Tibial artery (tissue), 4 donors: ENCODE results near the gene SCFD2.

Source experiments
- DNase-seq, 2 donors: peaks; one replicate each; pipeline ENCODE4 v3.0.0-alpha.2; 2019
- H3K27ac ChIP-seq, 2 donors: fragments of 200-600 bp; sonication (generic) in 1 of 2; 1 replicate in 1 of 2; 2 replicates in 1 of 2; pipeline ENCODE4 v1.5.1; 2018 to 2019; ENCODE audit warnings: mild to moderate bottlenecking in 1 of 2
- H3K27me3 ChIP-seq, 2 donors: fragments of 200-600 bp; sonication (generic) in 1 of 2; one replicate each; pipeline versions ENCODE4 v1.5.1 to v1.6.0; 2016 to 2019
- H3K36me3 ChIP-seq, 3 donors: fragments of 200-600 bp; sonication (generic) in 2 of 3; one replicate each; pipeline ENCODE4 v1.5.1; 2016 to 2019; ENCODE audit warnings: mild to moderate bottlenecking in 2 of 3
- H3K4me1 ChIP-seq, 4 donors: fragments of 200-600 bp; sonication (generic) in 2 of 4; 1 replicate in 3 of 4; 2 replicates in 1 of 4; pipeline ENCODE4 v1.5.1; 2016 to 2019
- H3K4me3 ChIP-seq, 2 donors: fragments of 200-600 bp; sonication (generic) in 1 of 2; 1 replicate in 1 of 2; 2 replicates in 1 of 2; pipeline ENCODE4 v1.5.1; 2018 to 2019; ENCODE audit warnings: mild to moderate bottlenecking in 2 of 2
- H3K9me3 ChIP-seq, 3 donors: fragments of 200-600 bp; sonication (generic) in 1 of 3; one replicate each; pipeline ENCODE4 v1.5.1; 2016 to 2019
- intact Hi-C: fragments of 100-400 bp; cut with DNase I; formaldehyde crosslinking; loops from one replicate; pipeline ENCODE4 v1.15.0; 2023; ENCODE audit warnings: low total_unique reads
- TF ChIP-seq, protein P1 (sequence below), 2 experiments: fragments of 200-600 bp in 1 of 2; fragments of 450-650 bp in 1 of 2; IDR thresholded peaks; one replicate each; pipeline ENCODE4 v1.5.1; 2017 to 2019; ENCODE audit warnings: antibody characterized with exemption in 2 of 2, mild to moderate bottlenecking in 1 of 2, moderate library complexity in 1 of 2

The SCFD2 gene

GRCh38 chr4:52867163-52867562 lies 498.7 kb downstream of the SCFD2 start:
- H3K36me3 ChIP-seq, result peaks cover 0 to 15% (median 4%) of the 10 kb centered on the region in 3 donors
- TF ChIP-seq, protein P1, sequence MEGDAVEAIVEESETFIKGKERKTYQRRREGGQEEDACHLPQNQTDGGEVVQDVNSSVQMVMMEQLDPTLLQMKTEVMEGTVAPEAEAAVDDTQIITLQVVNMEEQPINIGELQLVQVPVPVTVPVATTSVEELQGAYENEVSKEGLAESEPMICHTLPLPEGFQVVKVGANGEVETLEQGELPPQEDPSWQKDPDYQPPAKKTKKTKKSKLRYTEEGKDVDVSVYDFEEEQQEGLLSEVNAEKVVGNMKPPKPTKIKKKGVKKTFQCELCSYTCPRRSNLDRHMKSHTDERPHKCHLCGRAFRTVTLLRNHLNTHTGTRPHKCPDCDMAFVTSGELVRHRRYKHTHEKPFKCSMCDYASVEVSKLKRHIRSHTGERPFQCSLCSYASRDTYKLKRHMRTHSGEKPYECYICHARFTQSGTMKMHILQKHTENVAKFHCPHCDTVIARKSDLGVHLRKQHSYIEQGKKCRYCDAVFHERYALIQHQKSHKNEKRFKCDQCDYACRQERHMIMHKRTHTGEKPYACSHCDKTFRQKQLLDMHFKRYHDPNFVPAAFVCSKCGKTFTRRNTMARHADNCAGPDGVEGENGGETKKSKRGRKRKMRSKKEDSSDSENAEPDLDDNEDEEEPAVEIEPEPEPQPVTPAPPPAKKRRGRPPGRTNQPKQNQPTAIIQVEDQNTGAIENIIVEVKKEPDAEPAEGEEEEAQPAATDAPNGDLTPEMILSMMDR (IDR thresholded peaks at IDR 0.05), result no peak
- no peaks in the 10 kb centered on the region for H3K9me3 ChIP-seq
- no peak for DNase-seq
- H3K27ac ChIP-seq, result peak overlapping the region; percentile 77 to 86
- intact Hi-C loops, result loop anchor here (5.0 to 10.0 kb wide), 2 partner anchors 118 to 155 kb away; no protein-coding TSS in a partner anchor
- H3K27me3 ChIP-seq, result no peaks in the 10 kb centered on the region
- peaks cover 0 to 75% (median 46%) of the 10 kb centered on the region in 4 donors for H3K4me1 ChIP-seq
- H3K4me3 ChIP-seq, result no peak overlapping the region

DNA sequence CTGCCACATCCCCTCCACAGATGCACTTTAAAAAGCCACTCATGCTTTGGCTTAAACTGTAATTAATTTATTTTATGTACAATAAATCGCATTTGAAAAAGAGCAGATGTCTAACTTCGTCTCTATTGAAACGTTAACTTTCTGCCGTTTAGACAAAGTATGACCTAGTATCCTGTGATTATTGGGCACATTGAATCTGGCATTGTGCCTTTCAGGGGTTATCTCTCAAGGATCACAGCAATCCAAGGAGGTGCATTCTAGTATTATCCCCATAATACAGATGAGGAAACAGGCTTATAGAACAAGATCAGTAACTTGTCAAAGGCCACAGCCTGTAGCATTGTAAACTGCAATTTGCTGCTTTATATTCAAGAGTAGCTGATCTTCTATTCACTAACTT lies 499.1 kb downstream of the SCFD2 start:
- intact Hi-C loops, result loop anchor here (5.0 to 10.0 kb wide), 2 partner anchors 118 to 154 kb away; no protein-coding TSS in a partner anchor
- Histone ChIP-seq H3K27ac (peak overlapping the region; percentile 77 to 86), H3K9me3 (no peaks in the 10 kb centered on the region), H3K4me3 (no peak overlapping the region), H3K27me3 (no peaks in the 10 kb centered on the region), H3K36me3 (peaks cover 0 to 15% (median 4%) of the 10 kb centered on the region in 3 donors), H3K4me1 (peaks cover 0 to 75% (median 46%) of the 10 kb centered on the region in 4 donors)
- TF ChIP-seq, protein P1 (IDR thresholded peaks at IDR 0.05), result no peak
- DNase-seq, result no peak

DNA sequence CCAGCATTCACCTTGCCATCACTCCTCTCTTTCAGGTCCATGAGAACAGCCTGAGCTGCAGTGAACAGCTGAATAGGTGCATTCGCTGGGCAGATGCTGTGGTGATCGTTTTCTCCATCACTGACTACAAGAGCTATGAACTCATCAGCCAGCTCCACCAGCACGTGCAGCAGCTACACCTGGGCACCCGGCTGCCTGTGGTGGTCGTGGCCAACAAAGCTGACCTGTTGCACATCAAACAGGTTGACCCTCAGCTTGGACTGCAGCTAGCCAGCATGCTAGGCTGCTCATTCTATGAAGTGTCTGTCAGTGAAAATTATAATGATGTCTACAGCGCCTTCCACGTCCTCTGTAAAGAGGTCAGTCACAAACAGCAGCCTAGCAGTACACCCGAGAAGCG lies 500.6 kb downstream of the SCFD2 start:
- Histone ChIP-seq H3K27me3 (no peaks in the 10 kb centered on the region), H3K36me3 (peaks cover 0 to 15% (median 4%) of the 10 kb centered on the region in 3 donors), H3K4me1 (peaks cover 0 to 78% (median 49%) of the 10 kb centered on the region in 4 donors), H3K27ac (peak overlapping the region; percentile 77 to 86), H3K9me3 (no peaks in the 10 kb centered on the region), H3K4me3 (peak overlapping the region in 1 of 2 donors; percentile 78)
- intact Hi-C loops, result loop anchor here (5.0 to 10.0 kb wide), 2 partner anchors 120 to 153 kb away; no protein-coding TSS in a partner anchor
- TF ChIP-seq, protein P1 (IDR thresholded peaks at IDR 0.05), result no peak
- no peak for DNase-seq

- peak overlapping the region; percentile 77 to 86 for H3K27ac ChIP-seq
- no peaks in the 10 kb centered on the region for H3K27me3 ChIP-seq
- DNase-seq, result no peak
- TF ChIP-seq, protein P1 (IDR thresholded peaks at IDR 0.05), result no peak
- intact Hi-C loops, result loop anchor here (5.0 to 10.0 kb wide), 4 partner anchors 120 to 207 kb away; partner anchors contain the start of gene USP46
- no peaks in the 10 kb centered on the region for H3K9me3 ChIP-seq
- H3K4me3 ChIP-seq, result peak overlapping the region; percentile 71 to 78
- H3K36me3 ChIP-seq, result peaks cover 0 to 15% (median 4%) of the 10 kb centered on the region in 3 donors
- H3K4me1 ChIP-seq, result peaks cover 0 to 73% (median 44%) of the 10 kb centered on the region in 4 donors
These were observed 501.1 kb downstream of the SCFD2 start for GRCh38 chr4:52864793-52865192.

DNA sequence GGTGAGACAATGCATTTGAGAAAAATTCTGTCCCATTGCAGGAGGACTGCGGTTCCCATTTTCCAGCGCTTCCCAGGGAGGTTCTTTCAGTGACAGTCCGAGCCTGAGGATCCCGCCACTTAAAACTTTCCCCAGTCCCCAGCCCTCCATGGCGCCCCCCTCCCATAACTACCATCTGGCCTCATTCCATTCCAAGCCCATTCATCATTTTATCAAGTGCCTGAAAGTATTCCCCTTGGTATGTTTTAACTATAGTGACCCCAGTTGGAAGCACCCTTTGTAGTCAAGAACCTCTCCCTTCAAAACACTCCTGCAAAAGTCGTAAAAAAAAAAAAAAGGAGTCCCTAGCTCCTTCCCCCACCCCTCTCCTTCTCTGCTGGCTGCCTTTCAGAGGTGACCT lies 502.5 kb downstream of the SCFD2 start:
- Histone ChIP-seq H3K36me3 (peaks cover 0 to 15% (median 4%) of the 10 kb centered on the region in 3 donors), H3K9me3 (peaks cover 0 to 2% (median 0%) of the 10 kb centered on the region in 3 donors), H3K27me3 (no peaks in the 10 kb centered on the region), H3K4me3 (peak overlapping the region; percentile 71 to 78), H3K27ac (peak overlapping the region; percentile 77 to 86), H3K4me1 (peaks cover 0 to 58% (median 32%) of the 10 kb centered on the region in 4 donors)
- intact Hi-C loops, result loop anchor here (5.0 to 10.0 kb wide), 3 partner anchors 121 to 206 kb away; partner anchors contain the start of gene USP46
- TF ChIP-seq, protein P1 (IDR thresholded peaks at IDR 0.05), result no peak
- DNase-seq, result no peak
